HPDE6-E6E7 (cell line): ENCODE measurements around the gene RIN3.

ENCODE experiments used
- DNase-seq: peaks from one replicate; pipeline ENCODE4 v3.0.0; 2011; ENCODE audit warnings: missing footprints; ENCODE audit errors: extremely low spot score

The RIN3 gene

DNA sequence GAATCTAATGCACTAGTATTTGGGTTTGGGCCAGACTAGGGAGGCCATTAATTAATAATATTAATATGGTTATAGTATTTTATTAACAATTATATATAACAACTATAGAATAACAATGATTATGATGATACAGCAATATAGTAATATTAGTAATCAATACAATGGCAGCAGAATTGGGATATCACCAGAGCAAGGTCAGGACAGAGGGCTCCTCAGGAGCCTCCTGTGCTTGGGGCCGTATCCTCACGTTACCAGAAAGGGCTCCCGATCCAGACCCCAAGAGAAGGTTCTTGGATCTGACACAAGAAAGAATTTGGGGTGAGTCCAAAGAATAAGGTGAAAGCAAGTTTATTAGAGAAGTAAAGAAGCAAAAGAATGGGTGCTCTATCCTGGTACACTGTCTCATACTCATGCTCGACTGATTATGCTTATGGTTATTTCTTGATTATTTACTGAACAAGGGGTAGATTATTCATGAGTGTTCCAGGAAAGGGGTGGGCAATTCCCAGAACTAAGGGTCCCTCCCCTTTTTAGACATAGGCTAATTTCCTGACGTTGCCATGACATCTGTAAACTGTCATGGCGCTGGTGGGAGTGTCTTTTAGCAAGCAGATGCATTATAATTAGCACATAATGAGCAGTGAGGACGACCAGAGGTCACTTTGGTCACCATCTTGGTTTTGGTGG, 61.6 kb downstream of the RIN3 start:
- no peak for DNase-seq

GRCh38 chr14:92575748-92576303, 62.2 kb downstream of the RIN3 start:
- no peak for DNase-seq

DNA sequence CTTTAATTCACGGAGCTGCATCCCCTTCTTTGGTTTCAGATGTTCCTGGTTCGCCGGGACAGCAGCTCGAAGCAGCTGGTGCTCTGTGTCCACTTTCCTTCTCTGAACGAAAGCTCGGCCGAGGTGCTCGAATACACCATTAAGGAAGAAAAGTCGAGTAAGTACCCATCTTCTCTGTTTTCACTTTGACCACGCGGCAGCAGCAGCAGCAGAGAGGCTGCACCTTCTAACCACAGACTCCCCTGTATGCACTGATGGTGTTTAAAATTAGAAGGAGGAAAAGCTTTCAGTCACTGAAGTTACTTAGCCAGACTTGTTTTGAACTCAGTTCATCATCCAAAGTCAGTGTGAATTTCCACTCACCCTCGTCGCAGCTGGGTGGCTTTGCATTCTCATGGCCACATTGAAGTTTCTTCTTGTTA, 63.8 kb downstream of the RIN3 start:
- DNase-seq, result no peak

DNA sequence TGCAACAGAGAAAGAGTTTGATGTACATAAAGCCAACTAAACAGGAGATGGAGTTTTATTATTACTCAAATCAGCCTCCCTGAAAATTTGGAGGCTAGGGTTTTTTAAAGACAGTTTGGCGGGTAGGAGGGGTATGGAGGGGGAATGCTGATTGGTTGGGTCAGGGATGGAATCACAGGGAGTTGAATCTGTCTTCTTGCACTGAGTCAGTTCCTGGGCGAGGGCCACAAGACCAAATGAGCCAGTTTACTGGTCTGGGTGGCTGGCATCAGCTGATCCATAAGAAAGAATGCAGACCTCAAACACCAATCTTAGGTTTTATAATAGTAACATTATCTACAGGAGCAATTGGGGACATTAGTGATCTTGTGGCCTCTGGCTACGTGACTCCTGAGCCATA, 64.9 kb downstream of the RIN3 start:
- DNase-seq, result no peak

GRCh38 chr14:92579244-92579936, 65.8 kb downstream of the RIN3 start:
- DNase-seq, result no peak

GRCh38 chr14:92581206-92581605, 67.6 kb downstream of the RIN3 start:
- no peak for DNase-seq

DNA sequence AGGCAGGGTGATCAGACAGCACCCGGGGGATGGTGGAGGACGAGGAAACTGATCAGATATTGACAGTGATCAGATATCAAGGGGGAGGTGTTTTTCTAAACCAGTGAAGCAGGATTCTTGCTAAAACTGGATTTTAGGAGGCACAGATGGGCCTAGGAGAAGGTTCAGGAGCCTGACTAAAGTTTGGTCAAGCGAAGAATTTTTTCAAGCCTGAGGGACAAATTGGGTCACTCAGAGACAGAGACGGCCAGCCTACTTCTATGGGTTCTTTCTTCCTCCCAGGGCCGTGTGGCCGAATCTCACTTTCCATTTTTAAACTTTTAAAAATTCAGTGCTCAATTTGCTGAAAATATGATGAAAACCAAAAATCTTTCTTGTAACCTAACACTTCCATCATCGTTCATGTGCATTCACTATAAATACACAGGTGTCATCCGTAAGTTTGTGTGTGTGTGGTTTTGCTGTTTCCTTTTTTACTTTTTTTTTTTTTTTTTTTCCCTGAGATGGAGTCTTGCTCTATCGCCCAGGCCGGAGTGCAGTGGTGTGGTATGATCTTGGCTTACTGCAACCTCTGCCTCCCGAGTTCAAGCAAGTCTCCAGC, 68.5 kb downstream of the RIN3 start:
- DNase-seq, result no peak

GRCh38 chr14:92582706-92583452, 69.3 kb downstream of the RIN3 start:
- DNase-seq, result no peak

- DNase-seq, result no peak
These were observed 70.6 kb downstream of the RIN3 start for GRCh38 chr14:92584220-92584619.

- no peak for DNase-seq
These were observed 71.2 kb downstream of the RIN3 start for GRCh38 chr14:92584816-92585215.

GRCh38 chr14:92585981-92586937, 72.7 kb downstream of the RIN3 start:
- DNase-seq, result no peak

GRCh38 chr14:92586963-92587699, 73.5 kb downstream of the RIN3 start:
- no peak for DNase-seq

GRCh38 chr14:92587700-92588085, 74.1 kb downstream of the RIN3 start:
- DNase-seq, result no peak

DNA sequence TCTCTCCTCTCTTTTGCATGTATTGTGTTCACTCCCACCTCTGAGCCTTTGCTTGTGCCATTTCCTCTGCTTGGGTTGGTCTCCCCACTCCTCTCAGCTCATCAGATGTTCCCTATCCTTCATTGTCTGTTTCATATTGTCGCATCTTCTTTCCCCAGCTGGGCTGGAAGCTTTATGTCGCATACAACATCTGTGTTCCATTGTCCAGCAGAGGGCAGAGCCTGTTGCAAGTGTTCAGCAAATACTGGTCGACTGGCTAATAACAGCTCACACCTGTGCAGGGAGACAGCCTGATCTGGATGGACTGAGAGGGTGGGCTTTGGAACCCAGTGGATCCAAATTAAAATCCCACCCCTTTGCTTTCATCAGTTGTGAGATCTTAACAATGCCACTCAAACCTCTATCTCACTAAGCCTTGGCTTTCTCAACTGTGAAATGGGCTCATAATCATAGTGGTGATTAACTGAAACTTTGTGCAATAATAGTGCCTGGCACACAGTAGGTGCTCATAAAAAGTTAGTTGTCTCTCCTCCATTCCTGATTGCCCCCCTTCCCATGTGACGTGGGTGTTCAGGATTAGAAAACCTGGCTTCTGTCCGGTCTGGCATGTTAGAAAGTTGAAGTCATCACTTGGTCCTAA, 75.8 kb downstream of the RIN3 start:
- DNase-seq, result no peak

DNA sequence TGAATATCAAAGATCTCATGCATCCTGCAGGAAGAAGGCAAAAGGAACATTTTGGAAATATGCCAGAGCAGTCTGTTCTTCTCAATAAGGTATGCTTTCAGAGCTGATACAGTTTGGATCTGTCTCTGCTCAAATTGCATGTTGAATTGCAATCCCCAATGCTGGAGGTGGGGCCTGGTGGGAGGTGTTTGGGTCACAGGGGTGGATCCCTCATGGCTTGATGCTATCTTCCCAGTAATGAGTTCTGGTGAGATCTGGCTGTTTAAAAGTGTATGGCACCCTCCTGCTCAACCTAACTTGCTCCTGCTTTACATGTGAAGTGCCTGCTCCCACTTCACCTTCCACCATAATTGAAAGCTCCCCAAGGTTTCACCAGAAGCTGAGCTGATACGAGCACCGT, 76.6 kb downstream of the RIN3 start:
- no peak for DNase-seq

DNA sequence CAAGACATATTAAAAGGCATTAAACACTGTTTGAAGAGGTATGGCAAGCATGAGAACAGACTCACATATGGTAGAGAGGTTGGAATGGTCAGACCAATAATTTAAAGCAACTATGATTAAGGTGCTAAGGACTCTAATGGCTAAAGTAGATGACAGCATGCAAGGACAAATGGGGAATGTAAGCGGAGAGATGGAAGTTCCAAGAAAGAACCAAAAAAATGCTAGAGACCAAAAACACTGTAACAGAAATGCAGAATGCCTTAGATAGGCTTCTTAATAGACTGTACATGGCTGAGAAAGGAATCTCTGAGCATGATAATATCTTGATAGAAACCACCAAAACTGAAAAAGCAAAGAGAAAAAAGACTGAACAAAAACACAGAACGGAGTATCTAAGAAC, 77.4 kb downstream of the RIN3 start:
- DNase-seq, result no peak

DNA sequence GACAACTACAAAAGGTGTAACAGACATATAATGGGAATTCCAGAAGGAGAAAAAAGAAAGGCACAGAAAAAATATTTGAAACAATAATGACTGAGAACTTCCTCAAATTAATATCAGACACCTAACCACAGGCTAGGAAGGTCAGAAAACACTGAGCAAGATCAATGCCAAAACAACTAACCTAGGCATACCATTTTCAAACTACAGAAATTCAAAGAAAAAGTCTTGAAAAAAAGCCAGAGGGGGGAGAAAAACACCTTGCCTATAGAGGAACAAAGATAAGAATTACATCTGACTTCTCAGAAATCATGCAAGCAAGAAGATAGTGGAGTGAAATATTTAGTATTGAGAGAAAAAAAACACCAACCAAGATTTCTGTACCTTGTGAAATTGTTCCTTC, 77.8 kb downstream of the RIN3 start:
- DNase-seq, result no peak

- DNase-seq, result no peak
These were observed 81.7 kb downstream of the RIN3 start for GRCh38 chr14:92595267-92595666.

GRCh38 chr14:92596331-92596907, 82.8 kb downstream of the RIN3 start:
- no peak for DNase-seq
